C4-2B (cell line): ENCODE results near the gene PIKFYVE.

ENCODE experiments used
- CTCF ChIP-seq: fragments of 450-650 bp; conservative IDR thresholded peaks from 2 replicates; pipeline ENCODE4 v1.5.1; 2017; ENCODE audit warnings: mild to moderate bottlenecking
- ZFX ChIP-seq: fragments of 450-650 bp; IDR thresholded peaks from 2 replicates; pipeline ENCODE4 v1.6.1; 2017

GRCh38 chr2:208407667-208408066 lies 141.6 kb downstream of the PIKFYVE start:
- TF ChIP-seq CTCF (peak; percentile 69), ZFX (no peak)
